CD14-positive monocyte (primary cell): Measurements from ENCODE around the gene TSPAN31. TPM values are rescaled to one million over a fixed set of nuclear protein-coding genes. Genes with fewer than 3 reads are reported as not detected.
"Not testable (repeated sequence)": the region's sequence is repeated elsewhere in the genome, so short reads cannot be mapped to it uniquely, and the experiment has no call there.

Experiments
- DNase-seq, 3 donors: peaks; one replicate each; pipeline ENCODE4 v3.0.0-alpha.2; 2011 to 2022
- H2AFZ ChIP-seq: 2 replicates; pipeline ENCODE4 v1.6.0; 2012; ENCODE audit warnings: mild to moderate bottlenecking, low read depth, low read length, inconsistent platforms; ENCODE audit not compliant: insufficient read depth, poor library complexity, severe bottlenecking
- H3K27ac ChIP-seq, 2 donors: 1 replicate in 1 of 2; 2 replicates in 1 of 2; pipeline ENCODE4 v1.5.1; 2012 to 2013; ENCODE audit warnings: low read length in 2 of 2, control low read depth in 1 of 2, inconsistent platforms in 1 of 2, low read depth in 1 of 2, mild to moderate bottlenecking in 1 of 2
- H3K27me3 ChIP-seq, 2 donors: one replicate each; pipeline versions ENCODE4 v1.6.0 to v1.6.1; 2011 to 2013; ENCODE audit warnings: low read length in 2 of 2; ENCODE audit not compliant: control insufficient read depth in 2 of 2, insufficient read depth in 2 of 2
- H3K36me3 ChIP-seq, 2 donors: replicated peaks in 1 of 2; 1 replicate in 1 of 2; 2 replicates in 1 of 2; pipeline versions ENCODE4 v1.5.1 to v1.6.1; 2012 to 2013; ENCODE audit warnings: low read length in 2 of 2, control low read depth in 1 of 2, inconsistent platforms in 1 of 2, mild to moderate bottlenecking in 1 of 2; ENCODE audit not compliant: insufficient read depth in 2 of 2, control insufficient read depth in 1 of 2
- H3K4me1 ChIP-seq, 2 donors: 1 replicate in 1 of 2; 2 replicates in 1 of 2; pipeline versions ENCODE4 v1.5.1 to v1.6.1; 2012 to 2013; ENCODE audit warnings: low read length in 2 of 2, control low read depth in 1 of 2, inconsistent platforms in 1 of 2, mild to moderate bottlenecking in 1 of 2, moderate library complexity in 1 of 2; ENCODE audit not compliant: insufficient read depth in 2 of 2, control insufficient read depth in 1 of 2
- H3K4me2 ChIP-seq: replicated peaks from 2 replicates; pipeline ENCODE3; 2012; ENCODE audit warnings: low read length, moderate library complexity, mild to moderate bottlenecking; ENCODE audit not compliant: poor library complexity, severe bottlenecking; ENCODE audit errors: extremely low read depth
- H3K4me3 ChIP-seq, 3 experiments: fragments of 200-600 bp in 1 of 3; sonication (generic) in 1 of 3; replicated peaks in 1 of 3; 1 replicate in 2 of 3; 2 replicates in 1 of 3; pipeline ENCODE4 v1.5.1; 2011 to 2013; ENCODE audit warnings: low read length in 3 of 3, mild to moderate bottlenecking in 3 of 3, control low read depth in 2 of 3, low read depth in 2 of 3, inconsistent platforms in 1 of 3, moderate library complexity in 1 of 3
- H3K79me2 ChIP-seq: 2 replicates; pipeline ENCODE4 v1.6.0; 2012; ENCODE audit warnings: mild to moderate bottlenecking, control low read depth, inconsistent platforms, low read length, moderate library complexity; ENCODE audit not compliant: insufficient read depth
- H3K9ac ChIP-seq: 2 replicates; pipeline ENCODE4 v1.6.0; 2017; ENCODE audit warnings: low read length, mild to moderate bottlenecking; ENCODE audit not compliant: insufficient read depth, poor library complexity, severe bottlenecking
- H3K9me3 ChIP-seq, 2 donors: replicated peaks in 1 of 2; 1 replicate in 1 of 2; 2 replicates in 1 of 2; pipeline versions ENCODE4 v1.5.1 to v1.6.1; 2012 to 2013; ENCODE audit warnings: low read length in 2 of 2, control low read depth in 1 of 2; ENCODE audit not compliant: control insufficient read depth in 1 of 2, insufficient read depth in 1 of 2
- H4K20me1 ChIP-seq: 2 replicates; pipeline ENCODE4 v1.6.0; 2012; ENCODE audit warnings: mild to moderate bottlenecking, low read length, control low read depth, moderate library complexity; ENCODE audit not compliant: insufficient read depth
- H3K27ac Mint-ChIP-seq, 7 donors: one replicate each; pipeline ENCODE4 v1.8.0; 2020; ENCODE audit warnings: mild to moderate bottlenecking in 7 of 7, mixed read lengths in 7 of 7, moderate library complexity in 6 of 7, inconsistent platforms in 2 of 7
- H3K27me3 Mint-ChIP-seq, 3 donors: one replicate each; pipeline ENCODE4 v1.8.0; 2021 to 2022; ENCODE audit warnings: low read depth in 3 of 3, mild to moderate bottlenecking in 3 of 3, mixed read lengths in 3 of 3, moderate library complexity in 3 of 3, inconsistent platforms in 1 of 3
- H3K36me3 Mint-ChIP-seq, 2 donors: one replicate each; pipeline ENCODE4 v1.8.0; 2020; ENCODE audit warnings: mixed read lengths in 2 of 2, inconsistent platforms in 1 of 2, mild to moderate bottlenecking in 1 of 2
- H3K4me1 Mint-ChIP-seq: one replicate; pipeline ENCODE4 v1.8.0; 2020; ENCODE audit warnings: mild to moderate bottlenecking, mixed read lengths
- H3K4me3 Mint-ChIP-seq, 2 donors: one replicate each; pipeline ENCODE4 v1.8.0; 2020; ENCODE audit warnings: mild to moderate bottlenecking in 2 of 2, mixed read lengths in 2 of 2, moderate library complexity in 1 of 2
- H3K9me3 Mint-ChIP-seq, 7 donors: one replicate each; pipeline ENCODE4 v1.8.0; 2020 to 2022; ENCODE audit warnings: mixed read lengths in 7 of 7, mild to moderate bottlenecking in 6 of 7, moderate library complexity in 6 of 7, inconsistent platforms in 2 of 7
- WGBS: methylation state at CpG from one replicate; pipeline ENCODE4 v1.1.5; 2013; ENCODE audit warnings: missing lambda C conversion rate; ENCODE audit not compliant: insufficient coverage; 5-methylcytosine and 5-hydroxymethylcytosine counted together
- intact Hi-C, 2 donors: fragments of 100-400 bp; cut with micrococcal nuclease; formaldehyde crosslinking; loops; one replicate each; pipeline versions ENCODE4 v1.15.0 to v1.15.1; 2023
- polyA plus RNA-seq, 3 donors: library from polyadenylated mRNA; depleted of rRNA in 1 of 3; unstranded in 2 of 3; stranded (reverse) in 1 of 3; fragments of 300-500 nt in 2 of 3; fragments of >200 nt in 1 of 3; fragmentation: Illumina TruSeq in 2 of 3; gene quantifications; 1 replicate in 2 of 3; 2 replicates in 1 of 3; pipeline ENCODE4 v1.2.3, GENCODE V29; 2012 to 2021
- TF ChIP-seq, protein P1 (sequence below): fragments of 200-600 bp; IDR thresholded peaks from one replicate; pipeline ENCODE4 v1.8.0; 2022; ENCODE audit warnings: antibody characterized with exemption, mild to moderate bottlenecking

TSPAN31 gene
- polyA plus RNA-seq, 3 donors: 20.6 to 48.1 (median 43.0) TPM

DNA sequence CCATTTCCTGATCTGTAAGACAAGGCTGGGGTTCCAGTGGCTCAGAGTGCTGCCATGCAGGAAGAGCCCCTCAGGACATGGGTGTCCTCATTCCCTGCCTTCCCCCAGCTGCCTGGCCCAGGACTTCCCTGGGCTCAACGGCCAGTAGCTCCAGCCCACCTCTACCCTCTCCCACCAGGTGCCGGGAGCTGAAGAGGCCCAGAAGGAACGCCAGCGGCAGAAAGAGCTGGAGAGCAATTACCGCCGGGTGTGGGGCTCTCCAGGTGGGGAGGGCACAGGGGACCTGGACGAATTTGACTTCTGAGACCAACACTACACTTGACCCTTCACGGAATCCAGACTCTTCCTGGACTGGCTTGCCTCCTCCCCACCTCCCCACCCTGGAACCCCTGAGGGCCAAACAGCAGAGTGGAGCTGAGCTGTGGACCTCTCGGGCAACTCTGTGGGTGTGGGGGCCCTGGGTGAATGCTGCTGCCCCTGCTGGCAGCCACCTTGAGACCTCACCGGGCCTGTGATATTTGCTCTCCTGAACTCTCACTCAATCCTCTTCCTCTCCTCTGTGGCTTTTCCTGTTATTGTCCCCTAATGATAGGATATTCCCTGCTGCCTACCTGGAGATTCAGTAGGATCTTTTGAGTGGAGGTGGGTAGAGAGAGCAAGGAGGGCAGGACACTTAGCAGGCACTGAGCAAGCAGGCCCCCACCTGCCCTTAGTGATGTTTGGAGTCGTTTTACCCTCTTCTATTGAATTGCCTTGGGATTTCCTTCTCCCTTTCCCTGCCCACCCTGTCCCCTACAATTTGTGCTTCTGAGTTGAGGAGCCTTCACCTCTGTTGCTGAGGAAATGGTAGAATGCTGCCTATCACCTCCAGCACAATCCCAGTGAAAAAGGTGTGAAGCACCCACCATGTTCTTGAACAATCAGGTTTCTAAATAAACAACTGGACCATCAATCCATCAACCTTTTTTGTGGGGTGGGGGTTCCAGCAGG lies 23.9 kb upstream of the TSPAN31 start:
- H2AFZ ChIP-seq: no peak overlapping the region
- TF ChIP-seq, protein P1, sequence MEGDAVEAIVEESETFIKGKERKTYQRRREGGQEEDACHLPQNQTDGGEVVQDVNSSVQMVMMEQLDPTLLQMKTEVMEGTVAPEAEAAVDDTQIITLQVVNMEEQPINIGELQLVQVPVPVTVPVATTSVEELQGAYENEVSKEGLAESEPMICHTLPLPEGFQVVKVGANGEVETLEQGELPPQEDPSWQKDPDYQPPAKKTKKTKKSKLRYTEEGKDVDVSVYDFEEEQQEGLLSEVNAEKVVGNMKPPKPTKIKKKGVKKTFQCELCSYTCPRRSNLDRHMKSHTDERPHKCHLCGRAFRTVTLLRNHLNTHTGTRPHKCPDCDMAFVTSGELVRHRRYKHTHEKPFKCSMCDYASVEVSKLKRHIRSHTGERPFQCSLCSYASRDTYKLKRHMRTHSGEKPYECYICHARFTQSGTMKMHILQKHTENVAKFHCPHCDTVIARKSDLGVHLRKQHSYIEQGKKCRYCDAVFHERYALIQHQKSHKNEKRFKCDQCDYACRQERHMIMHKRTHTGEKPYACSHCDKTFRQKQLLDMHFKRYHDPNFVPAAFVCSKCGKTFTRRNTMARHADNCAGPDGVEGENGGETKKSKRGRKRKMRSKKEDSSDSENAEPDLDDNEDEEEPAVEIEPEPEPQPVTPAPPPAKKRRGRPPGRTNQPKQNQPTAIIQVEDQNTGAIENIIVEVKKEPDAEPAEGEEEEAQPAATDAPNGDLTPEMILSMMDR: no peak
- H3K4me3 Mint-ChIP-seq: no peak overlapping the region
- no peak for DNase-seq
- no peaks in the 10 kb centered on the region for H3K79me2 ChIP-seq
- H3K27ac ChIP-seq: no peak overlapping the region
- H3K9me3 ChIP-seq: peaks cover 0 to under 1% of the 10 kb centered on the region in 2 donors
- WGBS: 99% methylated on average over 7 of the region's 11 CpGs
- peaks cover 59 to 65% of the 10 kb centered on the region in 2 donors for H3K36me3 ChIP-seq
- no peak overlapping the region for H3K9ac ChIP-seq
- intact Hi-C loops: no loop called here
- peaks cover 0 to 2% (median 0%) of the 10 kb centered on the region in 3 donors for H3K27me3 Mint-ChIP-seq
- no peak overlapping the region for H3K4me3 ChIP-seq
- peaks cover 12% of the 10 kb centered on the region for H4K20me1 ChIP-seq
- H3K36me3 Mint-ChIP-seq: peaks cover 61 to 63% of the 10 kb centered on the region in 2 donors
- peaks cover 0 to under 1% (median 0%) of the 10 kb centered on the region in 7 donors for H3K9me3 Mint-ChIP-seq
- H3K27ac Mint-ChIP-seq: peak overlapping the region in 4 of 7 donors; percentile 34 to 50 (median 42)
- H3K27me3 ChIP-seq: no peaks in the 10 kb centered on the region
- no peak overlapping the region for H3K4me2 ChIP-seq
- H3K4me1 ChIP-seq: no peaks in the 10 kb centered on the region
- H3K4me1 Mint-ChIP-seq: peaks cover 3% of the 10 kb centered on the region

DNA sequence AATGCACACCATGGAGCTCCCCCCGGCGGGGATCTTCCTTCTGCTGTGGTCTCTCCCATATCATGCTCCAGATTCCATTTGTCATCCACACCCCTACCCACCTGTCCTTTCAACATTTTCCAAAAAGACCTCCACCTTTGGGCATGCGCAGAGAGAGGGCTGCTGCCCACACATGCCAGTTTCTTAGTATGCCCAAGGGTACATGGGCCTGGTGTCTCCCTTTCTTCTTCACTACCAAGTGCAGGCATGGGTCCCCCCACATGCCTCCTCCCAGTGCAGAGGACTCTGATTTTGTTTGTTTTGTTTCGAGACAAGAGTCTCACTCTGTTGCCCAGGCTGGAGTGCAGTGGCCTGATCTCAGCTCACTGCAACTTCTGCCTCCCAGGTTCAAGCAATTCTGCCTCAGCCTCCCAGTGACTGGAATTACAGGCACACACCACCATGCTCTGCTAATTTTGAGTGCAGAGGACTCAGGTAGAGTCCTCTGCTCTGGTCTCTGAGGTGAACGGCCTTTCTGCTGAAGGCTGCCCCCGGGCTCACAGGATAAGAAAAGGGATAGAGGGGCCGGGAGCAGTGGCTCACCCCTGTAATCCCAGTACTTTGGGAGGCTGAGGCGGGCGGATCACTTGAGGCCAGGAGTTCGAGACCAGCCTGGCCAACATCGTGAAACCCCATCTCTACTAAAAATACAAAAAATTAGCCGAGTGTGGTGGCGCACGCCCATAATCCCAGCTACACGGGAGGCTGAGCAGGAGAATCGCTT lies 22.8 kb upstream of the TSPAN31 start:
- H3K27ac ChIP-seq, H3K9me3 Mint-ChIP-seq, H3K9me3 ChIP-seq, H3K4me1 ChIP-seq, H3K79me2 ChIP-seq, intact Hi-C loops, DNase-seq, H3K27me3 Mint-ChIP-seq, H2AFZ ChIP-seq, H3K27me3 ChIP-seq, H3K4me2 ChIP-seq, H3K4me3 ChIP-seq, H3K4me3 Mint-ChIP-seq, H3K4me1 Mint-ChIP-seq, H3K9ac ChIP-seq: not testable (repeated sequence)
- 98% methylated on average over 10 of the region's 16 CpGs for WGBS
- peaks cover 53 to 61% of the 10 kb centered on the region in 2 donors for H3K36me3 Mint-ChIP-seq
- H3K27ac Mint-ChIP-seq: peak overlapping the region in 5 of 7 donors; percentile 18 to 71 (median 50)
- Histone ChIP-seq H3K36me3 (peaks cover 55 to 62% of the 10 kb centered on the region in 2 donors), H4K20me1 (peaks cover 12% of the 10 kb centered on the region)
